Mesendoderm (in vitro differentiated cells): Measurements from ENCODE around the gene TNFAIP2.

ENCODE experiments used
- DNase-seq: peaks from one replicate; pipeline ENCODE4 v3.0.0; 2013
- H2AK5ac ChIP-seq: 2 replicates; pipeline ENCODE4 v1.6.1; 2013; ENCODE audit warnings: low read length, inconsistent platforms
- H2BK120ac ChIP-seq: 2 replicates; pipeline ENCODE4 v1.6.1; 2013; ENCODE audit warnings: low read depth, mild to moderate bottlenecking, low read length, moderate library complexity, mixed read lengths
- H2BK15ac ChIP-seq: replicated peaks from 2 replicates; pipeline ENCODE4 v1.6.1; 2013; ENCODE audit warnings: low read depth, mild to moderate bottlenecking, moderate library complexity
- H2BK5ac ChIP-seq: 2 replicates; pipeline ENCODE4 v1.6.1; 2013; ENCODE audit warnings: low read length, inconsistent platforms
- H3K18ac ChIP-seq: 2 replicates; pipeline ENCODE4 v1.6.1; 2013; ENCODE audit warnings: mild to moderate bottlenecking, low read length, mixed read lengths
- H3K23ac ChIP-seq: one replicate; pipeline ENCODE4 v1.6.1; 2013; ENCODE audit warnings: low read length
- H3K27ac ChIP-seq: 2 replicates; pipeline ENCODE4 v1.5.1; 2013; ENCODE audit warnings: low read depth, mild to moderate bottlenecking, inconsistent platforms, low read length, moderate library complexity
- H3K27me3 ChIP-seq: 2 replicates; pipeline ENCODE4 v1.6.1; 2013; ENCODE audit warnings: low read length, control low read depth, mild to moderate bottlenecking, inconsistent platforms; ENCODE audit not compliant: insufficient read depth, poor library complexity
- H3K36me3 ChIP-seq: 2 replicates; pipeline ENCODE4 v1.6.1; 2013; ENCODE audit warnings: low read length, inconsistent platforms; ENCODE audit not compliant: control insufficient read depth, insufficient read depth
- H3K4ac ChIP-seq: one replicate; pipeline ENCODE4 v1.6.1; 2013; ENCODE audit warnings: low read depth, mild to moderate bottlenecking, low read length, moderate library complexity
- H3K4me1 ChIP-seq: 2 replicates; pipeline ENCODE4 v1.6.1; 2013; ENCODE audit warnings: low read depth, low read length, inconsistent platforms; ENCODE audit not compliant: control insufficient read depth
- H3K4me2 ChIP-seq: 2 replicates; pipeline ENCODE4 v1.6.1; 2013; ENCODE audit warnings: low read length
- H3K4me3 ChIP-seq: 2 replicates; pipeline ENCODE4 v1.5.1; 2013; ENCODE audit warnings: mild to moderate bottlenecking, low read length
- H3K56ac ChIP-seq: one replicate; pipeline ENCODE4 v1.6.1; 2013; ENCODE audit warnings: low read length
- H3K79me1 ChIP-seq: 2 replicates; pipeline ENCODE4 v1.6.1; 2013; ENCODE audit warnings: low read length, inconsistent platforms
- H3K79me2 ChIP-seq: 2 replicates; pipeline ENCODE4 v1.6.1; 2013; ENCODE audit warnings: mild to moderate bottlenecking, low read length; ENCODE audit not compliant: control insufficient read depth, insufficient read depth
- H3K9ac ChIP-seq: 2 replicates; pipeline ENCODE4 v1.6.1; 2013; ENCODE audit warnings: low read length, inconsistent platforms
- H4K5ac ChIP-seq: one replicate; pipeline ENCODE4 v1.6.1; 2013; ENCODE audit warnings: low read length
- H4K8ac ChIP-seq: one replicate; pipeline ENCODE4 v1.6.1; 2013; ENCODE audit warnings: low read depth, mild to moderate bottlenecking, control low read depth, low read length, moderate library complexity
- WGBS: extraction: QIAGEN DNeasy Blood & Tissue Kit; methylation state at CpG from one replicate; pipeline ENCODE4 v1.1.7; 2013; ENCODE audit warnings: low lambda C conversion rate, missing lambda C conversion rate; ENCODE audit not compliant: insufficient coverage; ENCODE audit errors: extremely low coverage; 5-methylcytosine and 5-hydroxymethylcytosine counted together

TNFAIP2 gene

DNA sequence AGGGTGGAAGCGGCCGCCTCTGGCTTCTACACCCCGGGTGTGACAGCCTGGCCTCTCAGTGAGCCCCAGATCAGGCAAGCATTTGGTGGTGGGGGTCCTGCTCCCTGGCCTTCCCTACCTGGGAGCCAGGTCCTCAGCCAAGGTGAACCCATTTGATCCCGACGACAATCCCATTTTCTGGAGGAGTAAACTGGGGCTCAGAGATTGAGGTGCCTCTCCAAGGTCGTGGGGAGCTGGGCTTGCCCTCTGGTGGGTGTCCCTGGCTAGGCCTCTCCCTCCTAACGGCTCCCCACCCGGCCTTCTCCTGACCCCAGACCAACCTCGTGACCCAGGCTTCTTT lies 31.4 kb upstream of the TNFAIP2 start:
- Histone ChIP-seq H4K5ac (no peak overlapping the region), H3K9ac (peak overlapping the region; percentile 58), H3K56ac (peak overlapping the region; percentile 73), H2AK5ac (no peak overlapping the region), H3K4me2 (peak overlapping the region; percentile 23), H3K27me3 (no peaks in the 10 kb centered on the region), H3K27ac (no peak overlapping the region), H2BK5ac (no peak overlapping the region), H3K36me3 (no peaks in the 10 kb centered on the region), H2BK15ac (no peak overlapping the region), H3K4ac (no peak overlapping the region), H3K4me3 (no peak overlapping the region), H4K8ac (no peak overlapping the region), H2BK120ac (no peak overlapping the region), H3K23ac (peak overlapping the region; percentile 80), H3K18ac (peak overlapping the region; percentile 11), H3K4me1 (no peaks in the 10 kb centered on the region), H3K79me2 (no peaks in the 10 kb centered on the region), H3K79me1 (no peaks in the 10 kb centered on the region)
- no CpG with 5 or more reads among the region's 9 CpGs for WGBS
- DNase-seq, result no peak

DNA sequence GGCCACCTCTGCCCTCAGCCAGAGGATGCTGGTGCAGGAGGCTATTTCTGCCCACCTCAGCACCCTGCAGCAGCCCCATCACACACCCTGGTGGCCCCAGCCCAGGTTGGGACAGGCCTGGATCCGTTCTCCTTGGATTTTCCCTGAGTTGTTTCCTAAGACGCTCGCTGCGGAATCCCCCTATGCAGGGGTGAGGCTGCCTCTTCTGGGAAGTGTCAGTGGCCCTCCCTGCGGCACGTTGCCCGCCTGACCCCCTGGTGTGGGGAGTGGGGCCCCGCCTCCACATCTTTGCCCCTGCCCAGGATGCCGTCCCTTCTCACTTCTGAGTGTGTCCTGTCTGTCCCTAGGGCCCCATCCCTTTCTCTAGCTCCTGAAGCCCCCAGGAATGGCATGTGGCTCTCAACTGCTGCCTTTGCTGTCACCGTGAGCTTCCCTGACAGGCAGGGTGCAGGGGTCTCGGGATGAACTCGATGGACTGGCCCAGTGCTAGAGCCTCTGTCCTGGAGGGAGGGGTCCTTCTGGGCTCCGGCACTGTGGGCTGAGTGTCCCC lies 29.3 kb upstream of the TNFAIP2 start:
- H2BK15ac ChIP-seq, result no peak overlapping the region
- whole genome bisulfite sequencing, result no CpG with 5 or more reads among the region's 13 CpGs
- no peak overlapping the region for H3K4me3 ChIP-seq
- H2BK120ac ChIP-seq, result no peak overlapping the region
- H3K27me3 ChIP-seq, result no peaks in the 10 kb centered on the region
- no peak overlapping the region for H3K23ac ChIP-seq
- no peak overlapping the region for H3K4me2 ChIP-seq
- no peaks in the 10 kb centered on the region for H3K4me1 ChIP-seq
- peak overlapping the region; percentile 15 for H3K56ac ChIP-seq
- H4K8ac ChIP-seq, result no peak overlapping the region
- H3K79me1 ChIP-seq, result no peaks in the 10 kb centered on the region
- H3K9ac ChIP-seq, result no peak overlapping the region
- no peak overlapping the region for H3K4ac ChIP-seq
- no peaks in the 10 kb centered on the region for H3K79me2 ChIP-seq
- H2BK5ac ChIP-seq, result no peak overlapping the region
- no peak overlapping the region for H3K18ac ChIP-seq
- H2AK5ac ChIP-seq, result no peak overlapping the region
- no peaks in the 10 kb centered on the region for H3K36me3 ChIP-seq
- H4K5ac ChIP-seq, result no peak overlapping the region
- DNase-seq, result no peak
- H3K27ac ChIP-seq, result no peak overlapping the region

DNA sequence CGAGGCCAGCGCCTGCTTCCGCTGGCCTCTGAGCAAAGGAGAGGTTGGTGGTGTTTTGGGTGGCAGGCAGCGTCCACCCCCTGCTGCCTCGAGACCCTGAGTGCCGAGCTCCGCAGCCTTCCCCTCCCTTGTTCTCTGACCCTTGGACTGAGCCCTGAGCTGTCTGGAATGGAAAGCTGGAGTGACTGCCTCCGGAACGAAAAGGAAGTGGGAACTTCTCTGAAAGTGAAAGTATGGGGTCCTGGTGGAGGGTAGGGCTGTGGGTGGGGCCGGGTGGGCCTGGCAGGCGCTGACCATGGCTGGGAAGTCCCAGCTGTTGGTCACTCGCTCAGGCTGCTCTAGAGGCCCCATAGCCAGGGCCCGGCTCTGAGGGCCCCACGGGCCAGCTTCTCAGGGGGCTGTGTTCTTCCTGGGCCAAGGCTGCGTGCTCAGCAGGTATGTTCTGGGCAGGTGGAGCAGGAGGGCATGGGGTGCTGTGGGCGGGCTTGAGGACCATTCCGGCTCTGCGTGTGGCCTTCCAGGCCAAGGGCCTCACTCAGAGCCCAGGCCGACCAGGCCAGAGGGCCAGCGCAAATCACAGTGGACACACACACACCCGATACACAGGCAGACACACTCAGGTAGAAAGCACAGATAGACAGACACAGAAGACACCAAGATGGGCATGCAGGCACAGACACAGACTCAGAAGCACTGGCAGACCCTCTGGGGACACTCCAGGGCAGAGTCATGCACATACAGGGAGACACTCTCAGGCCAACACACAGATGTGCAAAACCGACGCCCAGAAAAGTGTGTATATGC lies 28.7 kb upstream of the TNFAIP2 start, which contains the start of gene EXOC3L4:
TSS of gene EXOC3L4 (plus strand) at position 320 of the 804 bp plus-strand sequence. CDS start 5,495 bp downstream, outside the sequence.
- Histone ChIP-seq H3K79me2 (no peaks in the 10 kb centered on the region), H3K4ac (no peak within 1 kb of the TSS), H4K5ac (no peak within 1 kb of the TSS), H3K36me3 (no peaks in the 10 kb centered on the region), H3K27ac (no peak within 1 kb of the TSS), H3K18ac (no peak within 1 kb of the TSS), H3K4me2 (no peak within 1 kb of the TSS), H3K56ac (peak within 1 kb of the TSS; percentile 15), H2BK5ac (no peak within 1 kb of the TSS), H3K27me3 (no peaks in the 10 kb centered on the region), H2AK5ac (no peak within 1 kb of the TSS), H4K8ac (no peak within 1 kb of the TSS), H3K23ac (no peak within 1 kb of the TSS), H3K4me1 (peaks cover 2% of the 10 kb centered on the region), H3K4me3 (no peak within 1 kb of the TSS), H3K79me1 (no peaks in the 10 kb centered on the region), H3K9ac (no peak within 1 kb of the TSS), H2BK120ac (no peak within 1 kb of the TSS), H2BK15ac (no peak within 1 kb of the TSS)
- WGBS, result no CpG with 5 or more reads among the region's 23 CpGs
- no peak for DNase-seq

DNA sequence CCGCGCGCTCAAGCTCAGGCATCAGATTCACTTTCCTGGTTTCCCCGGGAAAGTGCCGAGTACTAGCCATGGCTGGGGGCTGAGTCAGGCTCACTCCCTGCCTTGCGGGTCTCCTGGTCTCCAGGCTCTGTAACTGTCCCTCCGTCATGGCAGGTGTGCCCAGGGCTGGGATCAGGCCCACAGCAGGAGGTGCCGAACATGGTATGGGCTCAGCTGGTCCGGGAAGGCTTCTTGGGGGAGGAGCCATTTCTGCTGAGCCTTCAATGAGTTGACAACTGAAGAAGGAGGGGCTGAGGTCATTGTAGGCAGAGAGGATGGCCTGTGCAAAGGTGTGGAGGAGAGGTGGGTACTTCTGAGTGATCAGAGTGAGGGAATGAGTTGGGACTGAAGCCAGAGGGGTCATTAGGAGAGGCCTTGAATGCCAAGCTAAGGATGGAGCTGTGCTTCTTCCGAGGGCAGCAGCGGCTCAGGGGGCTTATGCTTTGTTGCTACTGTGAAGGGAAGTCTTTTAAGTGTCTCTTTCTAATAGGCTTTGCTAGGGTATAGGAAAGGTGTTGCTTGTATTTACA lies 28.0 kb upstream of the TNFAIP2 start:
- H3K56ac ChIP-seq, result no peak overlapping the region
- no CpG with 5 or more reads among the region's 11 CpGs for WGBS
- H4K5ac ChIP-seq, result no peak overlapping the region
- H2AK5ac ChIP-seq, result no peak overlapping the region
- H3K4me2 ChIP-seq, result no peak overlapping the region
- H2BK120ac ChIP-seq, result no peak overlapping the region
- H3K9ac ChIP-seq, result no peak overlapping the region
- H2BK15ac ChIP-seq, result no peak overlapping the region
- no peaks in the 10 kb centered on the region for H3K79me1 ChIP-seq
- H3K79me2 ChIP-seq, result no peaks in the 10 kb centered on the region
- no peak overlapping the region for H3K18ac ChIP-seq
- no peaks in the 10 kb centered on the region for H3K36me3 ChIP-seq
- H2BK5ac ChIP-seq, result no peak overlapping the region
- no peak overlapping the region for H4K8ac ChIP-seq
- H3K4me3 ChIP-seq, result no peak overlapping the region
- peaks cover 2% of the 10 kb centered on the region for H3K4me1 ChIP-seq
- no peak for DNase-seq
- H3K4ac ChIP-seq, result no peak overlapping the region
- no peak overlapping the region for H3K27ac ChIP-seq
- no peak overlapping the region for H3K23ac ChIP-seq
- H3K27me3 ChIP-seq, result no peaks in the 10 kb centered on the region

DNA sequence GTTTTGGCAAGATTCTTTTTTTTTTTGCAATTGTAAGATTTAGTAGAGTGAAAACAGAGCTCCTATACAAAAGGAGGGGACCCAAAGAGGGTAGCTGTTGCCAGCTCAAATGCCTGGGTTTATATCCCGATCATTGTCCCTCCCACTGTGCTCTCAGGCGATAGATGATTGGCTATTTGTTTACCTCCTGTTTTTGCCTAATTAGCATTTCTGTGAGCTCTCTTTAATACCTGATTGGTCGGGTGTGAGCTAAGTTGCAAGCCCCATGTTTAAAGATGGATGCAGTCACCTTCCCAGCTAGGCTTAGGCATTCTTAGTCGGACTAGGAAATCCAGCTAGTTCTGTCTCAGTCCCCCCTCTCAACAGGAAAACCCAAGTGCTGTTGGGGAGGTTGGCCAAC lies 26.9 kb upstream of the TNFAIP2 start:
- Histone ChIP-seq H3K4me3 (no peak overlapping the region), H3K18ac (no peak overlapping the region)

More for the DNA sequence above, 26.9 kb upstream of the TNFAIP2 start:
- Histone ChIP-seq H2BK5ac (no peak overlapping the region), H2BK120ac (no peak overlapping the region), H3K4me1 (peaks cover 2% of the 10 kb centered on the region), H3K36me3 (no peaks in the 10 kb centered on the region), H3K23ac (no peak overlapping the region), H3K27ac (no peak overlapping the region), H3K4me2 (no peak overlapping the region), H3K4ac (no peak overlapping the region), H3K9ac (no peak overlapping the region), H3K79me1 (no peaks in the 10 kb centered on the region), H4K8ac (no peak overlapping the region), H3K27me3 (no peaks in the 10 kb centered on the region), H2AK5ac (no peak overlapping the region), H3K56ac (no peak overlapping the region), H2BK15ac (no peak overlapping the region), H4K5ac (no peak overlapping the region), H3K79me2 (no peaks in the 10 kb centered on the region)
- no CpG with 5 or more reads among the region's 4 CpGs for WGBS
- no peak for DNase-seq
